ENCODE measurements around the gene XXYLT1. TPM values are rescaled to one million over a fixed set of nuclear protein-coding genes. Genes with fewer than 3 reads are reported as not detected.
"Not testable (repeated sequence)": the region's sequence is repeated elsewhere in the genome, so short reads cannot be mapped to it uniquely, and the experiment has no call there.

Gene XXYLT1
- polyA plus RNA-seq, 4 donors = 0.81 to 11.7 (median 4.6) TPM

- H3K4me1 ChIP-seq (ENCODE audit: control insufficient read depth in 3 of 3, insufficient read depth in 2 of 3, low read depth in 1 of 3, low read length in 2 of 3) = peaks cover 0 to 22% (median 0%) of the 10 kb centered on the region in 3 donors
- H3K36me3 ChIP-seq (ENCODE audit: control insufficient read depth in 3 of 3, insufficient read depth in 2 of 3, low read depth in 1 of 3, low read length in 3 of 3) = no peaks in the 10 kb centered on the region
- H3K27me3 ChIP-seq (ENCODE audit: control insufficient read depth in 3 of 3, insufficient read depth in 3 of 3, low read length in 3 of 3) = no peaks in the 10 kb centered on the region
- no peak overlapping the region for H3K27ac ChIP-seq (ENCODE audit: low read depth in 1 of 3, low read length in 2 of 3)
- 76 to 82% (median 82%) methylated on average over 12 to 13 of the region's 13 CpGs for WGBS, 3 donors
- no peaks in the 10 kb centered on the region for H3K9me3 ChIP-seq (ENCODE audit: control insufficient read depth in 2 of 2, insufficient read depth in 1 of 2, low read depth in 1 of 2, low read length in 1 of 2)
- FAIRE-seq (no peak), DNase-seq (no peak)
- H3K4me3 ChIP-seq (ENCODE audit: low read depth in 1 of 3, low read length in 3 of 3) = no peak overlapping the region
Measured at GRCh38 chr3:195059006-195059350, 212.0 kb downstream of the XXYLT1 start.

DNA sequence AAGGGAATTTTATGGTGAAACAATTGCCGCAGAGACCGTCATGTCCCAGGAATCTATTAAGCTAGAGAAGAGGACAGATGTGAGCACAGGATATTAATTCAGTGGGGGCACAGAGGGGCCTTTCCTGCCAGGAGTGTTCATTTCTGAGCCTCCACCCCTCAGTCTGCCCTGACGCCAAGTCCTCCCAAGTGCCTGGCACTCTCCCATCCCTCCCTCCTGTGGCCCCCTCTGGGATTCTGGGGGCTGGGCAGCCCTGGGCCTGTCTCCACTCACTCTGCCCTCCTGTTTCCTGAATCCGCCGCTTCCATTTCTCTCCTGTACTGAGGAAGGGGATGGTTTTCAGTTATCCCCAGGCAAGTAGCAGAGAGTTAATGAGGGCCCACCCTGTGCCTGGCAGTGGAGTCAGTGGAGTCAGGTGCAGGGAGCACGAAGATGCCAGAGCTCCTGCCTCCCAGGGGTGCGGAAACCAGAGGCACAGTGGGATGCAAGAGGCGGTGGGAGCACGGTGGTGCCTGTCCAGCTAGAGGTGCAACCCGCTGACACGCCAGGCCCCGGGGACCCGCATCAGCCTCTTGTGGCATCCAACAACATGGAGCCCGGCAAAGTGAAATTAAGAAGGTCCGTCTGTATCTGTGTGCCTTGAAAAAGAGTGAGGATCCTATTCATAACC lies 212.5 kb downstream of the XXYLT1 start:
- H3K27me3 ChIP-seq (ENCODE audit: control insufficient read depth in 3 of 3, insufficient read depth in 3 of 3, low read length in 3 of 3) = no peaks in the 10 kb centered on the region
- WGBS, 3 donors = 82 to 92% (median 89%) methylated on average over 15 of the region's 15 CpGs
- H3K4me3 ChIP-seq (ENCODE audit: low read depth in 1 of 3, low read length in 3 of 3) = no peak overlapping the region
- H3K36me3 ChIP-seq (ENCODE audit: control insufficient read depth in 3 of 3, insufficient read depth in 2 of 3, low read depth in 1 of 3, low read length in 3 of 3) = no peaks in the 10 kb centered on the region
- no peaks in the 10 kb centered on the region for H3K9me3 ChIP-seq (ENCODE audit: control insufficient read depth in 2 of 2, insufficient read depth in 1 of 2, low read depth in 1 of 2, low read length in 1 of 2)
- DNase-seq = no peak
- H3K27ac ChIP-seq (ENCODE audit: low read depth in 1 of 3, low read length in 2 of 3) = no peak overlapping the region
- no peak for FAIRE-seq
- peaks cover 0 to 17% (median 0%) of the 10 kb centered on the region in 3 donors for H3K4me1 ChIP-seq (ENCODE audit: control insufficient read depth in 3 of 3, insufficient read depth in 2 of 3, low read depth in 1 of 3, low read length in 2 of 3)

DNA sequence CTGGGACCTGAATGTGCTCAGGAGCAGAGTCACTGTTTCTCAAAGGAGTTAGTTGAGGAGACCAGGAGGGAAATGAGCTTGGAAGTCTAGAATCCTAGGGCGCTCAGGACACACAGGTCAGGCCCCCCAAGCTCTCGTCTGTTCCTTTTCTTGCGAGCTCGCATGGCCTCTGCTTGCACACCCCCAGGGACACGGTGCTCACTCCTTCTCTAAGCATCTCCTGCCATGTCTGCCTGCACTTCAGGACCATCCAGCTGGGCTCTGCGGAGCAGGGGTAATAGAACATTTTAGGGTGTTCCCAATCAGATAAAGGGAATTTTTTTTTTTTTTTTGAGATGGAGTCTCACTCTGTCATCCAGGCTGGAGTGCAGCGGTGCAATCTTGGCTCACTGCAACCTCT lies 213.2 kb downstream of the XXYLT1 start:
- no peaks in the 10 kb centered on the region for H3K9me3 ChIP-seq (ENCODE audit: control insufficient read depth in 2 of 2, insufficient read depth in 1 of 2, low read depth in 1 of 2, low read length in 1 of 2)
- H3K27me3 ChIP-seq (ENCODE audit: control insufficient read depth in 3 of 3, insufficient read depth in 3 of 3, low read length in 3 of 3) = no peaks in the 10 kb centered on the region
- H3K36me3 ChIP-seq (ENCODE audit: control insufficient read depth in 3 of 3, insufficient read depth in 2 of 3, low read depth in 1 of 3, low read length in 3 of 3) = no peaks in the 10 kb centered on the region
- no peak overlapping the region for H3K27ac ChIP-seq (ENCODE audit: low read depth in 1 of 3, low read length in 2 of 3)
- H3K4me3 ChIP-seq (ENCODE audit: low read depth in 1 of 3, low read length in 3 of 3) = no peak overlapping the region
- H3K4me1 ChIP-seq (ENCODE audit: control insufficient read depth in 3 of 3, insufficient read depth in 2 of 3, low read depth in 1 of 3, low read length in 2 of 3) = peaks cover 0 to 14% (median 0%) of the 10 kb centered on the region in 3 donors
- WGBS, 3 donors = 90 to 93% (median 91%) methylated on average over 7 of the region's 7 CpGs
- FAIRE-seq = no peak
- no peak for DNase-seq

GRCh38 chr3:195056506-195056905 lies 214.5 kb downstream of the XXYLT1 start:
- H3K36me3 ChIP-seq (ENCODE audit: control insufficient read depth in 3 of 3, insufficient read depth in 2 of 3, low read depth in 1 of 3, low read length in 3 of 3) = no peaks in the 10 kb centered on the region
- FAIRE-seq = no peak
- no peak overlapping the region for H3K4me3 ChIP-seq (ENCODE audit: low read depth in 1 of 3, low read length in 3 of 3)
- DNase-seq = no peak
- no peaks in the 10 kb centered on the region for H3K9me3 ChIP-seq (ENCODE audit: control insufficient read depth in 2 of 2, insufficient read depth in 1 of 2, low read depth in 1 of 2, low read length in 1 of 2)
- peaks cover 0 to 14% (median 0%) of the 10 kb centered on the region in 3 donors for H3K4me1 ChIP-seq (ENCODE audit: control insufficient read depth in 3 of 3, insufficient read depth in 2 of 3, low read depth in 1 of 3, low read length in 2 of 3)
- H3K27me3 ChIP-seq (ENCODE audit: control insufficient read depth in 3 of 3, insufficient read depth in 3 of 3, low read length in 3 of 3) = no peaks in the 10 kb centered on the region
- 69 to 82% (median 74%) methylated on average over 5 of the region's 5 CpGs for WGBS, 3 donors
- no peak overlapping the region for H3K27ac ChIP-seq (ENCODE audit: low read depth in 1 of 3, low read length in 2 of 3)

- Histone ChIP-seq H3K9me3 (ENCODE audit: control insufficient read depth in 2 of 2, insufficient read depth in 1 of 2, low read depth in 1 of 2, low read length in 1 of 2) (no peaks in the 10 kb centered on the region), H3K27ac (ENCODE audit: low read depth in 1 of 3, low read length in 2 of 3) (no peak overlapping the region), H3K4me1 (ENCODE audit: control insufficient read depth in 3 of 3, insufficient read depth in 2 of 3, low read depth in 1 of 3, low read length in 2 of 3) (peaks cover 0 to 5% (median 0%) of the 10 kb centered on the region in 3 donors), H3K36me3 (ENCODE audit: control insufficient read depth in 3 of 3, insufficient read depth in 2 of 3, low read depth in 1 of 3, low read length in 3 of 3) (no peaks in the 10 kb centered on the region), H3K4me3 (ENCODE audit: low read depth in 1 of 3, low read length in 3 of 3) (no peak overlapping the region), H3K27me3 (ENCODE audit: control insufficient read depth in 3 of 3, insufficient read depth in 3 of 3, low read length in 3 of 3) (no peaks in the 10 kb centered on the region)
- no peak for FAIRE-seq
- 86 to 93% (median 87%) methylated on average over 6 of the region's 6 CpGs for WGBS, 3 donors
- no peak for DNase-seq
Measured at GRCh38 chr3:195054311-195054710, 216.6 kb downstream of the XXYLT1 start.

- no peak for FAIRE-seq
- 70 to 83% (median 81%) methylated on average over 6 of the region's 6 CpGs for WGBS, 3 donors
Measured at GRCh38 chr3:195052939-195053338, 218.0 kb downstream of the XXYLT1 start.

DNA sequence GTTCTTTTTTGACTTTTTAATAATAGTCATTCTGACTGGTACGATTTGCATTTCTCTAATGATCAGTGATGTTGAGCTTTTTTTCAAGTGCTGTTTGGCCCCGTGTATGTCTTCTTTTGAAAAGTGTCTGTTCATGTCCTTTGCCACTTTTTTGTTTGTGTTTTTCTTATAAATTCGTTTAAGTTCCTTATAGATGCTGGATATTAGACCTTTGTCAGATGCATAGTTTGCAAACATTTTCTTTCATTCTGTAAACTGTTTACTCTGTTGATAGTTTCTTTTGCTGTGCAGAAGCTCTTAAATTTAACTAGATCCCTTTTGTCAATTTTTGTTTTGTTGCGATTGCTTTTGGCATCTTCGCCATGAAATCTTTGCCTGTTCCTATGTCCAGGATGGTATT lies 220.7 kb downstream of the XXYLT1 start:
- H3K4me3 ChIP-seq (ENCODE audit: low read depth in 1 of 3, low read length in 3 of 3); H3K27ac ChIP-seq (ENCODE audit: low read depth in 1 of 3, low read length in 2 of 3); H3K9me3 ChIP-seq (ENCODE audit: control insufficient read depth in 2 of 2, insufficient read depth in 1 of 2, low read depth in 1 of 2, low read length in 1 of 2); H3K36me3 ChIP-seq (ENCODE audit: control insufficient read depth in 3 of 3, insufficient read depth in 2 of 3, low read depth in 1 of 3, low read length in 3 of 3); FAIRE-seq; DNase-seq; H3K4me1 ChIP-seq (ENCODE audit: control insufficient read depth in 3 of 3, insufficient read depth in 2 of 3, low read depth in 1 of 3, low read length in 2 of 3); H3K27me3 ChIP-seq (ENCODE audit: control insufficient read depth in 3 of 3, insufficient read depth in 3 of 3, low read length in 3 of 3): not testable (repeated sequence)
- 77 to 80% (median 78%) methylated on average over 5 of the region's 5 CpGs for WGBS, 3 donors

More at GRCh38 chr3:195052939-195053338, 218.0 kb downstream of the XXYLT1 start:
- Histone ChIP-seq H3K9me3 (ENCODE audit: control insufficient read depth in 2 of 2, insufficient read depth in 1 of 2, low read depth in 1 of 2, low read length in 1 of 2) (no peaks in the 10 kb centered on the region), H3K27ac (ENCODE audit: low read depth in 1 of 3, low read length in 2 of 3) (no peak overlapping the region), H3K4me3 (ENCODE audit: low read depth in 1 of 3, low read length in 3 of 3) (no peak overlapping the region), H3K27me3 (ENCODE audit: control insufficient read depth in 3 of 3, insufficient read depth in 3 of 3, low read length in 3 of 3) (no peaks in the 10 kb centered on the region), H3K36me3 (ENCODE audit: control insufficient read depth in 3 of 3, insufficient read depth in 2 of 3, low read depth in 1 of 3, low read length in 3 of 3) (no peaks in the 10 kb centered on the region), H3K4me1 (ENCODE audit: control insufficient read depth in 3 of 3, insufficient read depth in 2 of 3, low read depth in 1 of 3, low read length in 2 of 3) (no peaks in the 10 kb centered on the region)
- DNase-seq = no peak

- no peak for FAIRE-seq
Measured at GRCh38 chr3:195048059-195048905, 222.7 kb downstream of the XXYLT1 start.

More at GRCh38 chr3:195048059-195048905, 222.7 kb downstream of the XXYLT1 start:
- DNase-seq = no peak
- no peak overlapping the region for H3K4me3 ChIP-seq (ENCODE audit: low read depth in 1 of 3, low read length in 3 of 3)
- no peaks in the 10 kb centered on the region for H3K9me3 ChIP-seq (ENCODE audit: control insufficient read depth in 2 of 2, insufficient read depth in 1 of 2, low read depth in 1 of 2, low read length in 1 of 2)
- 74 to 75% (median 75%) methylated on average over 16 of the region's 16 CpGs for WGBS, 3 donors
- no peaks in the 10 kb centered on the region for H3K36me3 ChIP-seq (ENCODE audit: control insufficient read depth in 3 of 3, insufficient read depth in 2 of 3, low read depth in 1 of 3, low read length in 3 of 3)
- no peak overlapping the region for H3K27ac ChIP-seq (ENCODE audit: low read depth in 1 of 3, low read length in 2 of 3)
- H3K4me1 ChIP-seq (ENCODE audit: control insufficient read depth in 3 of 3, insufficient read depth in 2 of 3, low read depth in 1 of 3, low read length in 2 of 3) = no peaks in the 10 kb centered on the region
- H3K27me3 ChIP-seq (ENCODE audit: control insufficient read depth in 3 of 3, insufficient read depth in 3 of 3, low read length in 3 of 3) = no peaks in the 10 kb centered on the region

Measured in small intestine (tissue), 7 donors.